ENCODE measurements around the gene ADAMTSL5.

DNA sequence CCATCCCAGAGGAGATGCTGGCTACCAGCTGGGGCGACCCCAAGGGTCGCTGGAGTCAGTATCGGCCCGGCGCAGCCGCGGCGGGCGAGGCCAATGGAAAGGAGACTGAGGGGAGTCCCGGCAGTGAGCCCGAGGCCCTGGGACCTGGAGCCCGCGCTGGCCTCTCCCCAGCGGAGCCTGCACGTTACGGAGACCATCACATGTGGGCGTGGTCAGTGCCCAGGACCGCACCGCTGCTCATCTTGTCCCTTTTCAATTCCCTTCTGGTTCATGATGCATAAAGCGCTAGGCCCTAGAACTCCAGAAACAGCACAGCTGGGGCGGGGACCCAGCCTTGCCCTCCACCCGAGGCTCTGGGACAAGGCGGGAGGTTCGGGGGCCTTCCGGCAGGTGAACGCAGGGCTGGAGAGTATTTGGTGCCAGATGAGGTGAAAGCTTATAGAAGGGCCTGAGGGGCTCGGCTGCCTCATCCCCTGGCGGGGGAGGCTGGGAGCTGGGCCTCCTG is 41.8 kb downstream of the ADAMTSL5 start:
- TF ChIP-seq, protein P1, sequence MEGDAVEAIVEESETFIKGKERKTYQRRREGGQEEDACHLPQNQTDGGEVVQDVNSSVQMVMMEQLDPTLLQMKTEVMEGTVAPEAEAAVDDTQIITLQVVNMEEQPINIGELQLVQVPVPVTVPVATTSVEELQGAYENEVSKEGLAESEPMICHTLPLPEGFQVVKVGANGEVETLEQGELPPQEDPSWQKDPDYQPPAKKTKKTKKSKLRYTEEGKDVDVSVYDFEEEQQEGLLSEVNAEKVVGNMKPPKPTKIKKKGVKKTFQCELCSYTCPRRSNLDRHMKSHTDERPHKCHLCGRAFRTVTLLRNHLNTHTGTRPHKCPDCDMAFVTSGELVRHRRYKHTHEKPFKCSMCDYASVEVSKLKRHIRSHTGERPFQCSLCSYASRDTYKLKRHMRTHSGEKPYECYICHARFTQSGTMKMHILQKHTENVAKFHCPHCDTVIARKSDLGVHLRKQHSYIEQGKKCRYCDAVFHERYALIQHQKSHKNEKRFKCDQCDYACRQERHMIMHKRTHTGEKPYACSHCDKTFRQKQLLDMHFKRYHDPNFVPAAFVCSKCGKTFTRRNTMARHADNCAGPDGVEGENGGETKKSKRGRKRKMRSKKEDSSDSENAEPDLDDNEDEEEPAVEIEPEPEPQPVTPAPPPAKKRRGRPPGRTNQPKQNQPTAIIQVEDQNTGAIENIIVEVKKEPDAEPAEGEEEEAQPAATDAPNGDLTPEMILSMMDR (IDR thresholded peaks at IDR 0.05) = no peak
- TF ChIP-seq POLR2AphosphoS5 (IDR thresholded peaks at IDR 0.05) (no peak), POLR2A (IDR thresholded peaks at IDR 0.05) (no peak)

All from sigmoid colon (tissue), 4 donors.